Fibroblast of peridontal ligament (primary cell): Measurements from ENCODE around the gene ASPG.

Experiments used
- DNase-seq: peaks from one replicate; pipeline ENCODE4 v3.0.0-alpha.2; 2010; ENCODE audit errors: extremely low read depth

Gene ASPG

GRCh38 chr14:104093366-104094055 is 8.0 kb downstream of the ASPG start:
- DNase-seq = no peak

GRCh38 chr14:104094056-104094708 is 8.7 kb downstream of the ASPG start:
- no peak for DNase-seq

GRCh38 chr14:104094709-104095425 is 9.4 kb downstream of the ASPG start:
- no peak for DNase-seq

GRCh38 chr14:104095426-104096310 is 10.2 kb downstream of the ASPG start:
- no peak for DNase-seq

GRCh38 chr14:104096318-104096717 is 10.8 kb downstream of the ASPG start:
- no peak for DNase-seq

GRCh38 chr14:104096751-104097700 is 11.5 kb downstream of the ASPG start:
- DNase-seq = no peak

- no peak for DNase-seq
These were observed 13.0 kb downstream of the ASPG start for GRCh38 chr14:104098272-104099095.

GRCh38 chr14:104099096-104100041 is 13.9 kb downstream of the ASPG start:
- no peak for DNase-seq

GRCh38 chr14:104100171-104101085 is 14.9 kb downstream of the ASPG start:
- DNase-seq = no peak

- no peak for DNase-seq
These were observed 15.7 kb downstream of the ASPG start for GRCh38 chr14:104101086-104101621.

GRCh38 chr14:104101651-104102281 is 16.3 kb downstream of the ASPG start:
- DNase-seq = no peak

- no peak for DNase-seq
These were observed 16.9 kb downstream of the ASPG start for GRCh38 chr14:104102282-104102914.

GRCh38 chr14:104103061-104103445 is 17.6 kb downstream of the ASPG start:
- DNase-seq = no peak

- DNase-seq = no peak
These were observed 18.1 kb downstream of the ASPG start for GRCh38 chr14:104103446-104104075.

- DNase-seq = no peak
These were observed 18.8 kb downstream of the ASPG start for GRCh38 chr14:104104076-104104901.
